DND-41 (cell line): Measurements from ENCODE around the gene DNPH1.

Source experiments
- ATAC-seq: fragments of 200-7000 bp; cut with Tn5 transposase; 3 replicates; pipeline ENCODE4 v1.9.1; 2021; ENCODE audit warnings: low read depth; ENCODE audit not compliant: insufficient read depth
- DNase-seq: peaks from one replicate; pipeline ENCODE4 v3.0.0-alpha.2; 2020
- H2AFZ ChIP-seq: 2 replicates; pipeline ENCODE4 v1.6.0; 2012; ENCODE audit warnings: low read depth, low read length
- H3K27ac ChIP-seq: 2 replicates; pipeline ENCODE4 v1.5.1; 2012; ENCODE audit warnings: low read length, inconsistent platforms
- H3K27me3 ChIP-seq: fragments of 200-600 bp; sonication (generic); 2 replicates; pipeline ENCODE4 v1.6.0; 2012; ENCODE audit warnings: low read length, mild to moderate bottlenecking, inconsistent platforms; ENCODE audit not compliant: insufficient read depth, poor library complexity
- H3K36me3 ChIP-seq: 2 replicates; pipeline ENCODE4 v1.5.1; 2012; ENCODE audit warnings: low read length, inconsistent platforms; ENCODE audit not compliant: insufficient read depth
- H3K4me1 ChIP-seq: 2 replicates; pipeline ENCODE4 v1.5.1; 2012; ENCODE audit warnings: mild to moderate bottlenecking, low read length; ENCODE audit not compliant: insufficient read depth
- H3K4me2 ChIP-seq: 2 replicates; pipeline ENCODE4 v1.6.0; 2012; ENCODE audit warnings: mild to moderate bottlenecking, moderate library complexity, low read length, inconsistent platforms; ENCODE audit not compliant: insufficient read depth
- H3K4me3 ChIP-seq, 2 experiments: fragments of 200-600 bp in 1 of 2; shearing (Covaris generic) in 1 of 2; 2 replicates each; pipeline ENCODE4 v1.5.1; 2012 to 2016; ENCODE audit warnings: inconsistent platforms in 2 of 2, low read length in 2 of 2, mild to moderate bottlenecking in 2 of 2, low read depth in 1 of 2, moderate library complexity in 1 of 2
- H3K79me2 ChIP-seq: 2 replicates; pipeline ENCODE4 v1.6.0; 2012; ENCODE audit warnings: low read length, inconsistent platforms; ENCODE audit not compliant: insufficient read depth
- H3K9ac ChIP-seq: 2 replicates; pipeline ENCODE4 v1.6.0; 2012; ENCODE audit warnings: low read depth, mild to moderate bottlenecking, inconsistent platforms, low read length, moderate library complexity
- H3K9me3 ChIP-seq: 2 replicates; pipeline ENCODE4 v1.5.1; 2012; ENCODE audit warnings: low read length, moderate library complexity, mild to moderate bottlenecking, inconsistent platforms; ENCODE audit not compliant: insufficient read depth, severe bottlenecking
- H4K20me1 ChIP-seq: 2 replicates; pipeline ENCODE4 v1.6.0; 2012; ENCODE audit warnings: low read length; ENCODE audit not compliant: insufficient read depth
- CTCF ChIP-seq: IDR thresholded peaks from 2 replicates; pipeline ENCODE4 v1.5.1; 2012; ENCODE audit warnings: borderline replicate concordance, low read length, moderate library complexity, mild to moderate bottlenecking; ENCODE audit not compliant: poor library complexity, severe bottlenecking; ENCODE audit errors: extremely low read depth
- EZH2 ChIP-seq: IDR thresholded peaks from 3 replicates; pipeline ENCODE4 v1.6.1; 2012; ENCODE audit warnings: borderline replicate concordance, low read depth, mild to moderate bottlenecking, moderate library complexity, low read length, inconsistent platforms; ENCODE audit not compliant: severe bottlenecking

Gene DNPH1

GRCh38 chr6:43228951-43229802 lies at the start of gene DNPH1:
TSS of gene DNPH1 (minus strand) at chr6:43229481. CDS start at chr6:43229456, 25 bp downstream.
- ATAC-seq: peak; percentile 93
- no peaks in the 10 kb centered on the region for H3K9me3 ChIP-seq
- peaks cover 9% of the 10 kb centered on the region for H3K79me2 ChIP-seq
- peak within 1 kb of the TSS; percentile 83 for H2AFZ ChIP-seq
- no peaks in the 10 kb centered on the region; the same call in 1 of the 2 replicates for H4K20me1 ChIP-seq
- H3K4me3 ChIP-seq: peak within 1 kb of the TSS; percentile 22 to 64; a peak in 3 of 4 replicates
- peaks cover 36% of the 10 kb centered on the region for H3K4me1 ChIP-seq
- H3K27ac ChIP-seq: peak within 1 kb of the TSS; percentile 65
- DNase-seq: peak; percentile 79
- TF ChIP-seq CTCF (peak; percentile 95), EZH2 (no peak)
- peak within 1 kb of the TSS; percentile 78 for H3K4me2 ChIP-seq
- peak within 1 kb of the TSS; percentile 69 for H3K9ac ChIP-seq
- H3K27me3 ChIP-seq: peaks cover 3% of the 10 kb centered on the region
- H3K36me3 ChIP-seq: peaks cover 15% of the 10 kb centered on the region

DNA sequence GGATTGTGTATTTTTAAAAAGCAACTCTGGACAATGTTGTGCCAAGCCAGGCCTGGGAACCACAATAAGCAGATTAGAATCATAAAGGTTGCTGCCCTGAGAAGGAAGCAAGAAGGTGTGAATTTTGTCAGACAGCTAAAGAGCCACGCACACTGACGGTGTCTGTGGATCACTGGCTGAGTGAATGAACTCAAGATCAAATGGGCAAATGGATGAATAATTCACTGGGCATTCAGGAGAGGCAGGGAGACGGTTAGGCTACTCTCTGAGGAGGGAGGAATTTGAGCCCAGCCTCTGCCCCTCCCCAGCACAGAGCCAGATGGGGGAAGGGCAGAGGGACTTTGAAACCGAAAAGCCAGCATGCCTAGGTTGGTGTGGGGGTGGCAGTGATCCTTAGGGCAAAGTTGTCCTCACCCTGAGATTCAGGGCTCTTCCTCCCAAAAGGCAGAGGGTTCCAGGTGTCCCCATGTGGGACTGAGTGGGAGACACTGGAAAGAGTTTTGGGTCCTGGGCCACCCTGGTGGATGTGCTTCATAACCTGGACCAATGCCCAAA lies 49.3 kb upstream of the DNPH1 start:
- H4K20me1 ChIP-seq: no peaks in the 10 kb centered on the region
- H3K4me3 ChIP-seq: no peak overlapping the region
- no peak overlapping the region for H3K9ac ChIP-seq
- no peak for ATAC-seq
- H3K4me1 ChIP-seq: no peaks in the 10 kb centered on the region
- H3K79me2 ChIP-seq: no peaks in the 10 kb centered on the region
- TF ChIP-seq CTCF (no peak), EZH2 (no peak)
- H3K9me3 ChIP-seq: no peaks in the 10 kb centered on the region
- DNase-seq: no peak
- no peak overlapping the region for H2AFZ ChIP-seq
- peaks cover 11% of the 10 kb centered on the region for H3K27me3 ChIP-seq
- H3K4me2 ChIP-seq: no peak overlapping the region
- no peaks in the 10 kb centered on the region for H3K36me3 ChIP-seq
- no peak overlapping the region for H3K27ac ChIP-seq

DNA sequence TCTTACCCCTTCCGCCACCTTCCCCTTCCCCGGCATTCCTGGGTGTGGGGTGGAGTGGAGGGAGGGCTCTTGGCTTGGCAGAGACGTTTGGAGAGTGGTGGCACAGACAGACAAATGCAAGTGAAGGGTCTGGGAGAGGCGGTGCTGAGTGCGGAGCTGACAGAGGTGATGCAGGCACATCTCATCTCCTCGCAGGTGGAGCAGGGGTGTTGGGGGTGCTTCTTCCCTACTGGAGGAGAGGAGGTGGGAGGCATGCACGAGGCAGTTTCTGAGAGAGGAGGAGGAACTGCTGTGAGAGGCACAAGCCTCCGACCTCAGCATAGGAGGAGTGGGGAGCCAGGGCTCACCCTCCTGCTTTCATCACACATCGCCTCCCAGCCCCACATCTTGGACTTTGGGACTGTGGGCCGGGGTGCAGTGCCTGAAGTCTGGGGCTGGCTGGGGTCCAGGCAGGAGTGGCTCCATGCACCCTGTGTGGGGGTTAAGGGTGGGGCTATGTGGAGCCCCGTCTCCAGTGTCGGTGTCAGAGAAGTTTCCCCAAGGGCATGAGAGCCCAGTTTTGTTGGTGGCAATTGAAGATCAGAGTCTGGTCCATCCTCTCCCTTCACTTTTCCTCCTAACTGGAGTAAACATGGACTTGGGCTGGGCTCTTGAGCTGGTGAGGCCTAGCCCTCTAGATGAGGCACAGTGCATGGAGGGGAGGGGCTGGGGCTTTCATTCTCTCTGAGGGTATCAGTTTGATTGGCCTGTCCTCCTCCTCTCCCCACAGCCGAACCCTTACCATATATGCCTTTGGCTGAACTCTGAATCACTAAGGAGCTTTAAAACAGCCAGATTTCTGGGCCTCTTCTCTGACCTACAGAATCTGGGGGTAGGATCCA lies 48.6 kb upstream of the DNPH1 start:
- Histone ChIP-seq H3K9ac (no peak overlapping the region), H4K20me1 (no peaks in the 10 kb centered on the region), H3K79me2 (no peaks in the 10 kb centered on the region), H3K9me3 (no peaks in the 10 kb centered on the region), H3K4me3 (no peak overlapping the region), H3K4me2 (no peak overlapping the region), H2AFZ (no peak overlapping the region), H3K4me1 (no peaks in the 10 kb centered on the region), H3K36me3 (no peaks in the 10 kb centered on the region), H3K27me3 (peaks cover 11% of the 10 kb centered on the region), H3K27ac (no peak overlapping the region)
- ATAC-seq (no peak), DNase-seq (no peak)
- TF ChIP-seq CTCF (no peak), EZH2 (no peak)
